GM12891 (cell line): ENCODE data around the gene SPDYC.

Source experiments
- POLR2A ChIP-seq: IDR thresholded peaks from 2 replicates; pipeline ENCODE4 v1.6.1; 2011; ENCODE audit warnings: low read depth, low read length, control low read depth
- POLR2AphosphoS5 ChIP-seq: IDR thresholded peaks from 2 replicates; pipeline ENCODE4 v1.6.1; 2011; ENCODE audit warnings: low read depth, low read length, control low read depth
- SPI1 ChIP-seq: IDR thresholded peaks from 2 replicates; pipeline ENCODE4 v1.6.1; 2011; ENCODE audit warnings: low read depth, low read length, control low read depth
- TAF1 ChIP-seq: IDR thresholded peaks from 2 replicates; pipeline ENCODE4 v1.6.1; 2011; ENCODE audit warnings: low read depth, low read length, control low read depth

GRCh38 chr11:65135633-65136145 is 34.3 kb upstream of the SPDYC start:
- no peak for TF ChIP-seq POLR2AphosphoS5
- no peak for TF ChIP-seq POLR2A
- no peak for TF ChIP-seq TAF1
- no peak for TF ChIP-seq SPI1
